Choroid plexus epithelial cell (primary cell): ENCODE data around the gene COMMD3.
"Not testable (repeated sequence)": the region's sequence is repeated elsewhere in the genome, so short reads cannot be mapped to it uniquely, and the experiment has no call there.

Experiments
- DNase-seq: peaks from one replicate; pipeline ENCODE4 v3.0.0-alpha.2; 2010; ENCODE audit warnings: low read depth
- H3K4me3 ChIP-seq: 2 replicates; pipeline ENCODE4 v1.5.1; 2011; ENCODE audit warnings: low read depth, mild to moderate bottlenecking, control low read depth, low read length, moderate library complexity
- CTCF ChIP-seq: conservative IDR thresholded peaks from 2 replicates; pipeline ENCODE4 v1.5.1; 2011; ENCODE audit warnings: low read depth, mild to moderate bottlenecking, control low read depth, inconsistent platforms, low read length, moderate library complexity

COMMD3 gene

GRCh38 chr10:22293747-22294404 is 22.3 kb upstream of the COMMD3 start:
- no peak for DNase-seq
- TF ChIP-seq CTCF = no peak

GRCh38 chr10:22294694-22295093 is 21.5 kb upstream of the COMMD3 start:
- no peak for DNase-seq
- H3K4me3 ChIP-seq = no peak overlapping the region
- TF ChIP-seq CTCF = no peak

More at GRCh38 chr10:22293747-22294404, 22.3 kb upstream of the COMMD3 start:
- H3K4me3 ChIP-seq = no peak overlapping the region

GRCh38 chr10:22301193-22301592 is 15.0 kb upstream of the COMMD3 start:
- H3K4me3 ChIP-seq = no peak overlapping the region
- peak; percentile 10 for TF ChIP-seq CTCF
- no peak for DNase-seq

GRCh38 chr10:22303461-22303860 is 12.7 kb upstream of the COMMD3 start:
- no peak overlapping the region for H3K4me3 ChIP-seq
- DNase-seq = no peak
- no peak for TF ChIP-seq CTCF

GRCh38 chr10:22305721-22306120 is 10.5 kb upstream of the COMMD3 start:
- no peak for DNase-seq
- H3K4me3 ChIP-seq = no peak overlapping the region
- TF ChIP-seq CTCF = no peak

GRCh38 chr10:22308390-22308789 is 7.8 kb upstream of the COMMD3 start:
- no peak for DNase-seq
- H3K4me3 ChIP-seq = no peak overlapping the region
- no peak for TF ChIP-seq CTCF

DNA sequence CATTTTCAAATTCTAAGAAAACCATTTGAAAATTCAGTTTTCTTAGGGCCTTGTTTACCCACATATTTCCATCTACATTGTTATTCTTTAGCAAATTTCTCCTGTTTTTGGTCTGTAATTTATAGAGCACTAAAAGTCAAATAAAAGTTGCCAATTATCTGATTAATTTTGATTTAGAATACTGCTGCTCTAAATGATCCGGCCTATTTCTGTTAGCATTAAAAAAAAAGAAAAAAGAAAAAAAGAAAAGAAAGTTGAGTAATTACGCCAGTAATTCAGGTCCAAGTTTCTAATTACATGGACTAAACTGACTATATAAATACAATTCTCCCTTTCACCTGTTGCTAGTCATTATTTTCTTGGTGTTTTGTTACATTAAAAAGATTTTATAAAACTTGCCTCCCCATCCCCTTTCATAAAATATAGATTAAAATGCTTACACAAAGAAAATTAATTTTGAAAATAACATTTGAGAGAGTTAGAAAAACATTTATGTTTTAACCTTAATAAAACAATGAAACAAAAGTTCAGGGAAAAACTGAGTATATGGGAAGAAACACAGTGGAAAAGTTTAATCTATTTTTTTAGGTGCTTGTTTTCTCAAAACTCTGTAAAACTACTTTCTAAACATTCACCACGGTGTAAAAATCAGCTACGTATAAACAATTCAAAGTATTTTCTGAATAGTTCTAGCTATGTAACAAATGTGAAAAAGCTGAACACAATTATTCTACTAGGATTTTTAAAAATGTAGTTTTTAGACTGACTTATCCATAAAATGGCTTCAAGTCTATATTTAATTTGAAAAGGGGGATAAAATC is 6.8 kb upstream of the COMMD3 start:
- H3K4me3 ChIP-seq = no peak overlapping the region
- TF ChIP-seq CTCF = no peak
- DNase-seq = no peak

- not testable (repeated sequence) for DNase-seq, H3K4me3 ChIP-seq
Measured at GRCh38 chr10:22310012-22310411, 6.2 kb upstream of the COMMD3 start.
